ENCODE measurements around the gene ADRA2A.

- TF ChIP-seq ZNF274 (IDR thresholded peaks at IDR 0.05; ENCODE audit: low read depth, low read length) (no peak), YY1 (IDR thresholded peaks at IDR 0.05; ENCODE audit: insufficient read depth, insufficient read length) (no peak), SUZ12 (IDR thresholded peaks at IDR 0.05; ENCODE audit: extremely low read depth, insufficient read depth, insufficient read length) (no peak)
Measured at GRCh38 chr10:111077479-111077784, 603 bp downstream of the ADRA2A start.

Measured in NT2/D1 (cell line).